RWPE2 (cell line): Measurements from ENCODE around the gene SAV1.

Experiments
- ATAC-seq: fragments of 200-7000 bp; cut with Tn5 transposase; 3 replicates; pipeline ENCODE4 v1.9.1; 2021; ENCODE audit warnings: low read depth
- DNase-seq: peaks from one replicate; pipeline ENCODE4 v3.0.0-alpha.2; 2020; ENCODE audit warnings: low spot score
- H3K27ac ChIP-seq: fragments of 450-650 bp; 2 replicates; pipeline ENCODE4 v1.5.1; 2017; ENCODE audit warnings: mild to moderate bottlenecking; ENCODE audit not compliant: poor library complexity, severe bottlenecking
- H3K27me3 ChIP-seq: fragments of 250-450 bp; sonication (Bioruptor Pico); 2 replicates; pipeline ENCODE4 v1.5.1; 2021; ENCODE audit warnings: mild to moderate bottlenecking, moderate library complexity; ENCODE audit not compliant: insufficient read depth, poor library complexity, severe bottlenecking
- H3K36me3 ChIP-seq: fragments of 250-450 bp; sonication (Bioruptor Pico); 2 replicates; pipeline ENCODE4 v1.5.1; 2020; ENCODE audit warnings: low read depth, mild to moderate bottlenecking, moderate library complexity
- H3K4me1 ChIP-seq: fragments of 250-450 bp; sonication (Bioruptor Pico); 2 replicates; pipeline ENCODE4 v1.5.1; 2021; ENCODE audit warnings: mild to moderate bottlenecking, moderate library complexity; ENCODE audit not compliant: insufficient read depth, poor library complexity, severe bottlenecking
- H3K4me3 ChIP-seq: fragments of 250-450 bp; sonication (Bioruptor Pico); 2 replicates; pipeline ENCODE4 v1.5.1; 2021; ENCODE audit warnings: mild to moderate bottlenecking, moderate library complexity; ENCODE audit not compliant: severe bottlenecking
- H3K9me3 ChIP-seq: fragments of 250-450 bp; sonication (Bioruptor Pico); 2 replicates; pipeline ENCODE4 v1.5.1; 2021; ENCODE audit warnings: mild to moderate bottlenecking, moderate library complexity; ENCODE audit not compliant: severe bottlenecking
- CTCF ChIP-seq: fragments of 450-650 bp; IDR thresholded peaks from one replicate; pipeline ENCODE4 v1.5.1; 2017; ENCODE audit warnings: mild to moderate bottlenecking, moderate library complexity; ENCODE audit not compliant: poor library complexity, severe bottlenecking

Gene SAV1

GRCh38 chr14:50657753-50658152 is 10.4 kb downstream of the SAV1 start:
- no peak for TF ChIP-seq CTCF
- H3K4me3 ChIP-seq: no peak overlapping the region
- peaks cover 7% of the 10 kb centered on the region for H3K4me1 ChIP-seq
- H3K27ac ChIP-seq: no peak overlapping the region
- no peak for ATAC-seq
- DNase-seq: no peak
- H3K36me3 ChIP-seq: peaks cover 36% of the 10 kb centered on the region
- no peaks in the 10 kb centered on the region for H3K9me3 ChIP-seq
- no peaks in the 10 kb centered on the region for H3K27me3 ChIP-seq

GRCh38 chr14:50656776-50657175 is 11.3 kb downstream of the SAV1 start:
- peaks cover 7% of the 10 kb centered on the region for H3K4me1 ChIP-seq
- H3K27ac ChIP-seq: no peak overlapping the region
- no peaks in the 10 kb centered on the region for H3K9me3 ChIP-seq
- H3K4me3 ChIP-seq: no peak overlapping the region
- ATAC-seq (no peak), DNase-seq (no peak)
- TF ChIP-seq CTCF: no peak
- H3K27me3 ChIP-seq: no peaks in the 10 kb centered on the region
- H3K36me3 ChIP-seq: peaks cover 38% of the 10 kb centered on the region

DNA sequence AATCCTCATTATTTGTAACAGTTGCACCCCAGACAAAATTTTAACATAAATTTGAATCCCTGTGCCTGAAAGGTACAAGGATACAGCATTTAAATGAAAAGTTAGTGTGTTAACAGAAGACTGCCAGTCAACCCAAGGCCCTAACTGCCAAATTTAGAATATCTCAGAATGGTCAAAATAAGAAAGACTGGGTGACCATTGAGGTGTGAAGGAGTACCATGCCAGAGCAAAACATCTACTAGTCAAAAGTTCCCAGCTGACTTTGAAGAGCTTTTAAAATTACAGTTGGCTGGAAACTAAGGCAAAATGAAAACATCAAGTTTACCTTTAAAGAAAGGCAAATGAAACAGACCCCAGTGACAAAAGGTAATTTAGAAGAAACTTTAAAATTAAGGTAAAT is 18.4 kb downstream of the SAV1 start:
- ATAC-seq (no peak), DNase-seq (no peak)
- peaks cover 36% of the 10 kb centered on the region for H3K36me3 ChIP-seq
- peaks cover 19% of the 10 kb centered on the region for H3K4me1 ChIP-seq
- H3K9me3 ChIP-seq: no peaks in the 10 kb centered on the region
- no peaks in the 10 kb centered on the region for H3K27me3 ChIP-seq
- H3K27ac ChIP-seq: no peak overlapping the region
- no peak overlapping the region for H3K4me3 ChIP-seq
- TF ChIP-seq CTCF: no peak

DNA sequence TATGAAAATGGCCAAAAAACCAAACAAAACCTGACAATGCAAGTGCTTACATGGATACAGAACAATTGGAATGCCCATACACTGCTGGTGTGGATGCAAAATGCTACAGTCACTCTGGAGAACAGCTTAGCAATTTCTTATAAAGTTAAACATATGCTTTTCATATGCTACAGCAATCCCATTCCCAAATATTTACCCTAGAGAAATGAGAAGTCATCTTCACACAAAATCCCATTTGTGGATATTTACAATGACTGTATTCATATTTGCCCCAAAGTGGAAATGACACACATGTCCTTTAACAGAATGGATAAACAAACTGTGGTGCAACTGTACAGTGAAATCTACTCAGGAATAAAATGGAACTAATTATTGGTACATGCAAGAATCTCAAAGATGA is 20.4 kb downstream of the SAV1 start:
- Histone ChIP-seq H3K4me1 (peaks cover 19% of the 10 kb centered on the region), H3K36me3 (peaks cover 49% of the 10 kb centered on the region), H3K4me3 (no peak overlapping the region), H3K27me3 (no peaks in the 10 kb centered on the region), H3K27ac (no peak overlapping the region), H3K9me3 (no peaks in the 10 kb centered on the region)
- TF ChIP-seq CTCF: no peak
- ATAC-seq (no peak), DNase-seq (no peak)

GRCh38 chr14:50647282-50647681 is 20.8 kb downstream of the SAV1 start:
- H3K9me3 ChIP-seq: no peaks in the 10 kb centered on the region
- no peak overlapping the region for H3K27ac ChIP-seq
- ATAC-seq: no peak
- H3K36me3 ChIP-seq: peaks cover 47% of the 10 kb centered on the region
- no peaks in the 10 kb centered on the region for H3K27me3 ChIP-seq
- TF ChIP-seq CTCF: no peak
- H3K4me1 ChIP-seq: peaks cover 19% of the 10 kb centered on the region
- DNase-seq: no peak
- no peak overlapping the region for H3K4me3 ChIP-seq
